Mesodermal cell (in vitro differentiated cells): ENCODE data around the gene PARD3B.

ENCODE experiments used
- H3K27ac ChIP-seq: 2 replicates; pipeline ENCODE4 v1.7.0; 2013; ENCODE audit warnings: mild to moderate bottlenecking, low read depth, low read length, moderate library complexity; ENCODE audit not compliant: severe bottlenecking
- H3K36me3 ChIP-seq: 2 replicates; pipeline ENCODE4 v1.7.1; 2013; ENCODE audit warnings: mild to moderate bottlenecking, low read length, moderate library complexity; ENCODE audit not compliant: control insufficient read depth, insufficient read depth
- H3K4me1 ChIP-seq: one replicate; pipeline ENCODE4 v1.7.1; 2013; ENCODE audit warnings: mild to moderate bottlenecking, low read length; ENCODE audit not compliant: insufficient read depth, control insufficient read depth, poor library complexity, severe bottlenecking
- H3K4me3 ChIP-seq: 2 replicates; pipeline ENCODE4 v1.7.0; 2013; ENCODE audit warnings: low read length, control low read depth, mild to moderate bottlenecking; ENCODE audit not compliant: insufficient read depth, poor library complexity, severe bottlenecking; ENCODE audit errors: extremely low read depth
- H3K9me3 ChIP-seq: 2 replicates; pipeline ENCODE4 v1.7.1; 2013; ENCODE audit warnings: mild to moderate bottlenecking, low read length, moderate library complexity; ENCODE audit not compliant: control insufficient read depth
- WGBS, 2 experiments: methylation state at CpG; one replicate each; pipeline ENCODE4 v1.1.5; 2013; ENCODE audit warnings: missing lambda C conversion rate in 2 of 2; ENCODE audit not compliant: insufficient coverage in 2 of 2; 5-methylcytosine and 5-hydroxymethylcytosine counted together

PARD3B gene

DNA sequence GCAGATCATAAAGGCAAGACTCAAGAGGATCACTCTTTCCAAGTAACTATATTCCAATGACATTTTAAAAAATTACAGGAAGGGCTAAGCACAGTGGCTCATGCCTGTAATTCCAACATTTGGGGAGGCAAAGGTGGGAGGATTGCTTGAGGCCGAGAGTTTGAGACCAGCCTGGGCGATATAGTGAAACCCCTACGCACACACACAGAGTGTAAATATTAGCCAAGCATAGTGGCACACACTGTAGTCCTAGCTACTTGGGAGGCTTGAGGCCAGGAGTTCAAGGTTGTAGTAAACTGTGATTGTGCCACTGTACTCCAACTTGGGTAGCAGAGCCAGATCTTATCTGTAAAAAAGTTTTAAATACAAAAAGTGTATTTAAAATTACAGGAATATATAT, 686.8 kb downstream of the PARD3B start:
- 100% methylated on average over 1 of the region's 3 CpGs; no CpG with 5 or more reads in 1 of the 2 experiments for WGBS, 2 experiments
- no peak overlapping the region for H3K4me3 ChIP-seq
- H3K36me3 ChIP-seq = no peaks in the 10 kb centered on the region
- no peaks in the 10 kb centered on the region for H3K9me3 ChIP-seq
- H3K27ac ChIP-seq = no peak overlapping the region
- no peaks in the 10 kb centered on the region for H3K4me1 ChIP-seq

DNA sequence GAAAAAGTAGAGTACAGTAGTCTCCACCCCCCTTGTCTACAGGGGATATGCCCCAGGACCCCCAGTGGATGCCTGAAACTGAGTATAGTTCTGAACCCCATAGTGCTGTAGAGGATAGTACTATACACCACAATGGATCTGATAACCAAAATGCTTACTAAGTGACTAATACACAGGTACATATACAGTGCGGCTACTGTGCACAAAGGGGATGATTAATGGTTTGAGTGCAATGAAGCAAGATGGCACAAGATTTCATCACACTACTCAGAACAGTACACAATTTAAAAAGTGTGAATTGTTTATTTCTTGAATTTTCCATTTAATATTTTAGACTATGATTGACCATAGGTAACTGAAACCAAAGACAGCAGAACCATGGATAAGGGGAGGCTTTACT, 690.2 kb downstream of the PARD3B start:
- no CpG with 5 or more reads among the region's 1 CpG for WGBS, 2 experiments
- no peaks in the 10 kb centered on the region for H3K9me3 ChIP-seq

DNA sequence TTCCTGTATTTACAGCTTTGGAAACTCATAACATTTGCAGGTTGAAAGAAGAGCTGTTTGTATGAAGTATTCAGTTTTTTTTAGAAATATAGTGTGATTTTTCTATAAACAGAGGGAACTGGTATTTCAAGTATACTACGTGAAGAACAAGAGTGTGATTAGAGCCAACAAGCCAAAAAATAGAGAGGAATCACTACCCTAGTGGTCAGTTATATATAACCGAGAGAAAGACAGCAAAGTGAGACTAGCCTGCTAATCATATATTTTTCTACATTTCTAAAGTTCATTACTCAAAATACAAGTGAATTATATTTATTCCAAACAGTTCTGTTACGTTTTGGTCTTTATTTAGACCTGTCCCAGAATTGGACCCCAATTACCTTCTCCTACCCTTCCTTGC, 692.2 kb downstream of the PARD3B start:
- Histone ChIP-seq H3K4me3 (no peak overlapping the region), H3K36me3 (no peaks in the 10 kb centered on the region), H3K27ac (no peak overlapping the region), H3K4me1 (no peaks in the 10 kb centered on the region), H3K9me3 (no peaks in the 10 kb centered on the region)
- 100% methylated on average over 1 of the region's 3 CpGs; no CpG with 5 or more reads in 1 of the 2 experiments for WGBS, 2 experiments

More for the DNA sequence above, 690.2 kb downstream of the PARD3B start:
- H3K27ac ChIP-seq = no peak overlapping the region
- H3K4me3 ChIP-seq = no peak overlapping the region
- no peaks in the 10 kb centered on the region for H3K4me1 ChIP-seq
- no peaks in the 10 kb centered on the region for H3K36me3 ChIP-seq

DNA sequence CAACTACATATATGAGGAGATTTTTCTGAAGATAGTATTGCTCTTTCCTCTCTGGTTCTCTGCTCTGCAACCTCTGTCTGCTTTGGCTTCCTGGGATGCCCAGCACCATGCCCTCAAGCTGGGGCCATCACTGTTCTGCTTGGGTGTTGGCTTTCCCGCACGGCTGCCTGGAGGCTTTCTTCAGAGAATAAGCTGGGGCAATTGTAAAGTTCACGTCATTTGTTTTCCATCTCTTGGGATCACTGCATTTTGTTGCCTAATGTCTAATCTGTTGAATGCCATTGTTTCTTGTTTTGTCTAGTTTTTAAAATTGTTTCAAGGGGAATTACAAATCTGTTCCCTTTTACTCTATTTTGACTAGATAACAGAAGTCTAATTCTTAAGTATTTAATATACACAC, 699.7 kb downstream of the PARD3B start:
- Histone ChIP-seq H3K4me3 (no peak overlapping the region), H3K36me3 (no peaks in the 10 kb centered on the region), H3K9me3 (no peaks in the 10 kb centered on the region), H3K4me1 (no peaks in the 10 kb centered on the region), H3K27ac (no peak overlapping the region)
- WGBS, 2 experiments = 73 to 93% methylated on average over 2 to 3 of the region's 3 CpGs

DNA sequence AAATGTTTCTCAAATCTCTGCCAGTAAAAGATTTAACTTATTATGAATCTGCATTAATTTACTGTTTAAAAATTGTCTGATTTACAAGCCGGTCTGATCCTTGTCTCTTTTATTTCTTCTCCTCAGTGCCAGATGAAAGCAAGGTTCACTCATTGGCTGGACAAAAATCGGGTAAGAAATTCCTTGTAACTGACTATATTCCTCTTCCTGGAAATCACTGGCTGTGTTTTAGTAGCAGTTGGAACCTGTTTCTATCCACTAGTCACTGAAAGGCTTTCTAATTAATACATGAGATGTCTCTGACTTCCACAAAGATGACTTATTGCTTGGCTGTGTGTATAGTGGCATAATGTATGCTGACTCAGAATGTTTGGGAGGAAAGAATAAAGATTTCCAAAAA, 700.4 kb downstream of the PARD3B start:
- Histone ChIP-seq H3K36me3 (no peaks in the 10 kb centered on the region), H3K9me3 (no peaks in the 10 kb centered on the region), H3K4me3 (no peak overlapping the region), H3K27ac (no peak overlapping the region), H3K4me1 (no peaks in the 10 kb centered on the region)
- WGBS, 2 experiments = 93 to 100% methylated on average over 1 to 2 of the region's 2 CpGs

DNA sequence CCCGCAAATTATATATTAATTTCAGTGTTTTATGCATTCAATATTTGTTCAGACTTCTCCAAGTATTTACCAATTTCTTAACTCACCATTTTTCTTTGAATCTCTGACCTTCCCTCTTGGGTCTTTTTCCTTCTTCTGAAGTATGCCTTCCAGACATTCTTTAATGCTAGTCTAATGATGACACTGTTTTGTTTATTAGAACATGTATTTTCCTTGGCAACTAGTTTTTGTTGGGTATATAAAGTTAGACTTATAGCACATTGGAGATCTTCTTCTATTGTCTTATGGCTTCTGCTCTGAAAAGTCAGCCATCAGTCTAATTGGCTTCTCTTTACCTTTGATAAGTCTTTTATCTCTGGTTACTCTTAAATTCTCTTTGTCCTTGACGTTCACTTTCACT, 713.8 kb downstream of the PARD3B start:
- Histone ChIP-seq H3K27ac (no peak overlapping the region), H3K4me1 (no peaks in the 10 kb centered on the region), H3K36me3 (no peaks in the 10 kb centered on the region), H3K4me3 (no peak overlapping the region), H3K9me3 (no peaks in the 10 kb centered on the region)
- WGBS, 2 experiments = no CpG with 5 or more reads among the region's 2 CpGs

DNA sequence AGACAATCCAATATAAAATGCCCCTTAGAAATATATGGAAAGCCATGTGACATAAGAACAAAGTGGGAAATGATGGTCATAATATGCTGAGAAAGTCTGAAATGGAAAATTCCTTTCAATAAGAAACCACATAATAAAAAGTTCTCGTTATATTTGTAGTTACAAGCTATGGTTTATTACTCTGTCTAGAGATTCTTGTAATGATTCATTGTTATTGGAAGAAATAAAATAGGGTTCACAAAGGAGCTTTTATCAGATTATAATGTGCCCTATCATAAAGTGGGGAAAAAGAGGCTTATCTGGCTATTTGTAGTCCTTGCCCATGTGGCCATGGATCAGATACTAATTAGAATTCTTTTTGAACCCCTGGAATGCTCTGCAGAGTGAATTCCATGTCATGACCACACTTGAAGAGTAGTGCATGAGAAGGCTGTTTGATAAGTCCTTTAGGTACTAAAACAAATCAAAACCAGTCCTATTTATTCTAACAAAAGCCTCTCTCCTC, 716.3 kb downstream of the PARD3B start:
- H3K4me3 ChIP-seq = no peak overlapping the region
- H3K27ac ChIP-seq = no peak overlapping the region
- no peaks in the 10 kb centered on the region for H3K36me3 ChIP-seq
- H3K4me1 ChIP-seq = no peaks in the 10 kb centered on the region
- no CpG with 5 or more reads among the region's 1 CpG for WGBS, 2 experiments
- no peaks in the 10 kb centered on the region for H3K9me3 ChIP-seq

DNA sequence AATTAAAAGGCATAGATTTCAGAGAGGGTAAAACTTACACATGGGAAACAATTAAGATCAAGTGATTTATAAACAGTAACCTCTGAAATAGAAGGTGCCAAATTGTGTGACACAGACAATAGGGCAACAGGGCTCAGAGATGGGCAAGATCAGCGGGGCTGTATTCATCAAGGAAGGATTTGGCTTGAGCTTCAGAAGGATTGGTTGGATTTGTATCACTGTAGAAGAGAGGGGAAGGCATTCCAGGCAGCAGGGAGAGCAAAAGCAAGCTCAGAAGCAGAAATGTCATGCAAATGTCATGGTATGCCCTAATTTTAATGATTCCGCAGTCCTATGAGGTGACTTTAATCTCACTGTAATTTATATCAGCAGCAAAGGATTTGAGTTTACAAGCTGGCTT, 722.0 kb downstream of the PARD3B start:
- H3K36me3 ChIP-seq = no peaks in the 10 kb centered on the region
- no peak overlapping the region for H3K4me3 ChIP-seq
- no peak overlapping the region for H3K27ac ChIP-seq
- no peaks in the 10 kb centered on the region for H3K4me1 ChIP-seq
- 41 to 44% methylated on average over 2 of the region's 2 CpGs for WGBS, 2 experiments
- no peaks in the 10 kb centered on the region for H3K9me3 ChIP-seq

DNA sequence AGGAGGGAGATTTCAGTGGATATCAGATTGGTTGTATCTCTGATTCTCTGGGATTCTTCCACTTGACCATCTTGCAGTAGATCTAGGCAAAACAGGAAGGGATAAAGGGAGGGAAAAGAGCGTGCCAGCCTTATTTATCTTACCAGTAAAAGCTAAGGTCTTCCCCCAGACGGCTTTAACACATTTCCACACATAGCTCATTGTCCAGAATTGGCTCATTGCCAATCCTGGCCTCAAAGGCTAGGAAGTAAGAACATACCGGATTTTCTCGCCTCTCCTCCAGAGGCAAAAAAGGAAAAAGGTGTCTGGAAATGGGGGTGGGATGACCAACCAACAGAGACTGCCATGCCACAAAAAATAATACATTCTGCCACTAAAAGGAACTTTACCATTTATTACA, 725.4 kb downstream of the PARD3B start:
- H3K36me3 ChIP-seq = no peaks in the 10 kb centered on the region
- 50% methylated on average over 1 of the region's 4 CpGs; no CpG with 5 or more reads in 1 of the 2 experiments for WGBS, 2 experiments
- no peak overlapping the region for H3K27ac ChIP-seq
- no peaks in the 10 kb centered on the region for H3K9me3 ChIP-seq
- H3K4me1 ChIP-seq = no peaks in the 10 kb centered on the region
- H3K4me3 ChIP-seq = no peak overlapping the region

DNA sequence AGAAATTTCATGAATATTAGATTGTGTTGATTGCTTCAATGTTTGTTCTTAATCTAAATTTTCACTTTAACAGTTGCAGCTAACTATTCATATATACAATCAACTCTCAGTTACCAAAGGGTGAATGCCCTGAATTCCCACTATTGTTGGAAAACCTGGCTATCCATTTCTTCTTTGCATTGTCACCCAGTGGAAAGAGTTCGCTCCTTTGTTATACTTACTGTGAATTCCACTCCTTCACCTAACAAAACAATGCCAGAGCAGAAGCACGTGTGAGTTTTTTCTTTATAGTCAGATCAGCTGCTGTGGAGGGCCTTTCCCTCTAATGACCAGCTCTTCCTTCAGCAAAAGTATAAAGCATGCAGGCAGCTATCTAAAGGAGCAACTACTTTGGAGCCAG, 727.9 kb downstream of the PARD3B start:
- 0 to 38% methylated on average over 1 to 2 of the region's 2 CpGs for WGBS, 2 experiments
- no peak overlapping the region for H3K27ac ChIP-seq

DNA sequence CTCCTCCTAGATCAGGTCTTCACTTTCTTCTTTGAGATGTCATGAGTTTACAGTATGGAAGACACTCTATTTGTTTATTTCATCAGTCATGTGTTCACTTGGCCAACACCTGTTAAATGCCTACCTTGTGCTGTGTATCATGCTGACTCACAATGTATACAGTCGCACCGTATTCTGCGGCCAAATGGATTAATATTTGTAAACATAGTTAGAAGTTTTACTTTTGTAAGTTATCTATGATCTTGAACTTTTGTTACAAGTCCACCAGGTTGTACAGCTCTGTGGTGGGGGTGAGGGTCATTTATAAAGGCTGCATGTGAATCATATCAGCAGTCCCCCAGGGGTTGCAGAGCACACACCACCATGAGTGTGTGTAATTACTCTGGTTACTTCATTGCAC, 728.4 kb downstream of the PARD3B start:
- Histone ChIP-seq H3K9me3 (no peaks in the 10 kb centered on the region), H3K4me3 (no peak overlapping the region), H3K36me3 (no peaks in the 10 kb centered on the region), H3K4me1 (no peaks in the 10 kb centered on the region), H3K27ac (no peak overlapping the region)
- 83% methylated on average over 3 of the region's 3 CpGs; no CpG with 5 or more reads in 1 of the 2 experiments for WGBS, 2 experiments

More for the DNA sequence above, 727.9 kb downstream of the PARD3B start:
- Histone ChIP-seq H3K9me3 (no peaks in the 10 kb centered on the region), H3K4me3 (no peak overlapping the region), H3K36me3 (no peaks in the 10 kb centered on the region), H3K4me1 (no peaks in the 10 kb centered on the region)
